Bronchial epithelial cell (primary cell): Measurements from ENCODE around the gene TRAF3IP1. TPM values are rescaled to one million over a fixed set of nuclear protein-coding genes. Genes with fewer than 3 reads are reported as not detected.

Experiments used
- DNase-seq: peaks from one replicate; pipeline ENCODE4 v3.0.0-alpha.2; 2010; ENCODE audit warnings: low read depth
- FAIRE-seq: peaks from 2 replicates; lab custom pipeline; 2011; peaks lifted over from hg19 to GRCh38; lab: Jason Lieb, UNC
- H3K27me3 ChIP-seq: 2 replicates; pipeline ENCODE4 v1.5.1; 2011; ENCODE audit warnings: low read length; ENCODE audit not compliant: control insufficient read depth, insufficient read depth
- H3K36me3 ChIP-seq: 2 replicates; pipeline ENCODE4 v1.5.1; 2011; ENCODE audit warnings: low read length; ENCODE audit not compliant: control insufficient read depth, insufficient read depth
- H3K4me3 ChIP-seq: 2 replicates; pipeline ENCODE4 v1.5.1; 2011; ENCODE audit warnings: mild to moderate bottlenecking, low read depth, low read length, control low read depth
- total RNA-seq: library from RNA; depleted of rRNA; stranded (reverse); fragments of >200 nt; gene quantifications from 2 replicates; pipeline ENCODE4 v1.2.1, GENCODE V29; 2014
- TF ChIP-seq, protein P1 (sequence below): IDR thresholded peaks from 2 replicates; pipeline ENCODE4 v1.5.1; 2011; ENCODE audit warnings: mild to moderate bottlenecking, moderate library complexity, low read length, control low read depth, inconsistent platforms; ENCODE audit not compliant: insufficient read depth, severe bottlenecking

The TRAF3IP1 gene
- total RNA-seq, 1 donor from 2014 or later = 9.2 TPM

DNA sequence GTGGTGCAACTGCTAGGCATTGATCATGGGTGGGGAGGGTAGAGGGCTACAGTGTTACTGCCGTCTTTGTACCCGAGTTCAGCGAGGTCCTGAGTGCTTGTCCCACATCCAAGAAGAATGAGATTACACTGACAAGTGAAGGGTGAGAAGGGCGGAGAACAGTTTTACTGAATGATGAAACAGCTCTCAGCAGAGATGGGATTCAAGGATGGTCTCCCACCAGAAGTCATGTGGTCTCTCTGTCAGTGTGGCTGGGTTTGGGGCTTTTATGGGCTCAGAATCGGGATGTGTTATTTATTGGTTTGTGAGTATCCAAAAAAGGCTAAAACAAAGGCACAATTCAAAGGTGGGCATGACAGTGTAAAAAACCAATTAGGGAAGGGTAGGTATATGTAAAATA, 95.6 kb downstream of the TRAF3IP1 start:
- FAIRE-seq (no peak), DNase-seq (no peak)
- Histone ChIP-seq H3K27me3 (no peaks in the 10 kb centered on the region), H3K4me3 (no peak overlapping the region), H3K36me3 (no peaks in the 10 kb centered on the region)
- TF ChIP-seq, protein P1, sequence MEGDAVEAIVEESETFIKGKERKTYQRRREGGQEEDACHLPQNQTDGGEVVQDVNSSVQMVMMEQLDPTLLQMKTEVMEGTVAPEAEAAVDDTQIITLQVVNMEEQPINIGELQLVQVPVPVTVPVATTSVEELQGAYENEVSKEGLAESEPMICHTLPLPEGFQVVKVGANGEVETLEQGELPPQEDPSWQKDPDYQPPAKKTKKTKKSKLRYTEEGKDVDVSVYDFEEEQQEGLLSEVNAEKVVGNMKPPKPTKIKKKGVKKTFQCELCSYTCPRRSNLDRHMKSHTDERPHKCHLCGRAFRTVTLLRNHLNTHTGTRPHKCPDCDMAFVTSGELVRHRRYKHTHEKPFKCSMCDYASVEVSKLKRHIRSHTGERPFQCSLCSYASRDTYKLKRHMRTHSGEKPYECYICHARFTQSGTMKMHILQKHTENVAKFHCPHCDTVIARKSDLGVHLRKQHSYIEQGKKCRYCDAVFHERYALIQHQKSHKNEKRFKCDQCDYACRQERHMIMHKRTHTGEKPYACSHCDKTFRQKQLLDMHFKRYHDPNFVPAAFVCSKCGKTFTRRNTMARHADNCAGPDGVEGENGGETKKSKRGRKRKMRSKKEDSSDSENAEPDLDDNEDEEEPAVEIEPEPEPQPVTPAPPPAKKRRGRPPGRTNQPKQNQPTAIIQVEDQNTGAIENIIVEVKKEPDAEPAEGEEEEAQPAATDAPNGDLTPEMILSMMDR = no peak

DNA sequence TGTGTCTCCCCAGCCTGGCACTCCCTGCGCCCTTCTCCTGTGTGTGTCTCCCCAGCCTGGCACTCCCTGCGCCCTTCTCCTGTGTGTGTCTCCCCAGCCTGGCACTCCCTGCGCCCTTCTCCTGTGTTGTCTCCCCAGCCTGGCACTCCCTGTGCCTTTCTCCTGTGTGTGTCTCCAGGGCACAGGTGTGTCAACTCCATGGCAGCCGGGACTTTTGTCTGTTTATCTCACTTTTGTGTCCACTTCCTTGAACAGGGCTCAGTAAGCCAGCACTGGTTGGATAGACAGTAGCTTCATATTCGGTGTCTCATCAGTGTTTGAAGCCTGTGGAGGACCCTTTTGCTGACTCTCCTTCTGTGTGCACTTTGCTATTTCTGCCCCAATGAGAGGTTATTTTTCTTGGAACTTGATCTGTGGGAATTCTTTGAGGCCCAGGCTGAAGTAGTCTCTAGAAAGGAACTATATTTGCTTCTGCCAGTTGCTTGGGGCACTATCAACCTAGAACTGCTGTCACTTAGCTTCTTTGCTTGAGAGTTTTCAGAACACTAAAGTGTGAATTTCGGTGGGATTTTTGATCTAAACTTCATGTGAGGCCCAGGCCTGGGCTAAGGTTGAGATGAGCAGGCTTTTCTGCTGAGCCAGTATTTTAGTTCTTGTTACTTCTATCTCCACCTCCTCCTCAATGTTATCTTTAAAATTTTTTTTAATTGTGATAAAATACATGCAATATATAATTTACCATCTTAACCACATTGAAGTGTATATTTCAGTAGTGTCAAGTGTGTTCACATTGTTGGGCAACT, 98.1 kb downstream of the TRAF3IP1 start:
- Histone ChIP-seq H3K4me3 (no peak overlapping the region), H3K27me3 (no peaks in the 10 kb centered on the region), H3K36me3 (no peaks in the 10 kb centered on the region)
- TF ChIP-seq, protein P1 = no peak
- DNase-seq (peak; percentile 20), FAIRE-seq (no peak)

DNA sequence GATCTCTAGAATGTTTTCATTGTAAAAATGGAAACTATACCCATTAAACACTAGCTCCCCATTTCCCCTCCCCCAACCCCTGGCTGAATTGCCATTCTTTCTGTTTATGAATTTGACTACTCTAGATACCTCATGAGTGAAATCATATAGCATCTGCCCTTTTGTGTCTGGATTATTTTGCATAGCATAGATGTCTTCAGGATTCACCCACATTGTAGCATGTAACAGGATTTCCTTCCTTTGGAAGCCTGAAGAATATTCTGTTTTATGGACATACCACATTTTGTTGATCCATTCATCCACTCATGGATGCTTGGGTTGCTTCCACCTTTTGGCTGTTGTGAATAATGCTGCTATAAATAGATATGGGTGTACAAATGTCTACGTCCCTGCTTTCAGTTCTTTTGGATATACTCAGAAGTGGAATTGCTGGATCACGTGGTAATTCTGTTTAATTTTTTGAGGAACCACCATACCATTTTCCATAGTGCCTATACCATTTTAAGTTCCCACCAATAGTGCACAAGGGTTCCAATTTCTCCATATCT, 98.8 kb downstream of the TRAF3IP1 start:
- Histone ChIP-seq H3K4me3 (no peak overlapping the region), H3K27me3 (no peaks in the 10 kb centered on the region), H3K36me3 (no peaks in the 10 kb centered on the region)
- no peak for DNase-seq
- TF ChIP-seq, protein P1 = no peak
- no peak for FAIRE-seq

DNA sequence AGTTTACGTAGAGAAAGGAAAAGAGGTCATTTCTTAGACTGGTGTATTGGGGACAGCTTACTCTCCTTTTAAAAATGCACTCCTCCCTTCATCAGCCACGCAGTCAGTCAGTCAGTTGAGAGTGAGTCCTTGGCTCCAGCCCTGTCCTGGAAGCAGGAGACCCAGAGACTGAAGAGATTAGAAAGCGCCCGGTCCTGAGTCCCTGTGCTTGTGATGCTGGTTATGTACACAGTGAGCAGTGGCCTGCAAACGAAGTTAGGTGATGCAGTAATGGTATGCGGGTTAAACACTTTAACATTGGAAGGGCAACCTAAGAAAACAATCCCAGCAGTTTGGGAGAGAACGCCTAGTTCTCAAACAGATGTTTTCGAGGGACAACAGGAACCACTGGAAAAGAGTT, 100.1 kb downstream of the TRAF3IP1 start:
- TF ChIP-seq, protein P1 = no peak
- Histone ChIP-seq H3K4me3 (no peak overlapping the region), H3K36me3 (no peaks in the 10 kb centered on the region), H3K27me3 (no peaks in the 10 kb centered on the region)
- FAIRE-seq (no peak), DNase-seq (no peak)

DNA sequence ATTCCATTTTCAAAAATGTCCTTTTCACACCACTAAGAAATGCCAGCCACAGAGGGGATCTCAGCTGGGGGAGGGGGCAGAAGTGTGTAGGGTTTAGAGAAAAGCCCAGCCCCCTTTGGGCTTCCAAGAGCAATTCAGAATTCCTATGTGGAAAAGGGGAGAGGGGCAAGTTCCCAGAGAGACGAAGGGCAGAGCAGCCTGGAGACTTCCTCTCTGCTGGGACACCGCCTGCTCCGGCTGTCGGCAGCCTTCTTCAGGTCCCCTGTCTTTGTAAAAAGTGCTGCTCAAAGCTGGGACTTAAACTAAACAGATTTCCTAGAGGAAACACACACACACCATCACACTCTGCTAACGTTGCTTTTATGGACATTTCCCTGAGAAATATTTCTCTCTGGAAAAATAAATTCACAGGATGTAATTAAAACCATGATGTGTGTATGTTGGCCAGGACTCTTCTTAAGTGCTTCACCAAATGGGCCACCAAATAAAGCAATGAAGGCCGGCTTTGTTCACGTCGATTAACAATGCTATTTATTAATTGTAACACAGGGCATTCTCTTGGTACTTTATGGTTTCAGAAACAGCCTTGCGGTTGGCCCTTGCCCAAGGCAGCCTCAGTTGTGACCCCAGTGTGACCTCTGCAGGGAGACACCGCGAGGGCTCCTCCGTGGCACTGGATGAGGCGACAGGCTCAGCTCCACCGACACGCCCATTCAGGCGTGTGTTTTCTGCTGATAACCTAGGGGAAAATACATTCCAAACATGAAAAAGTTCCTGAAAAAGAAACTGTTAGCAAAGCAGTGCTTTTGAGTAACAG, 100.8 kb downstream of the TRAF3IP1 start:
- no peaks in the 10 kb centered on the region for H3K36me3 ChIP-seq
- TF ChIP-seq, protein P1 = no peak
- DNase-seq (no peak), FAIRE-seq (no peak)
- H3K27me3 ChIP-seq = no peaks in the 10 kb centered on the region
- H3K4me3 ChIP-seq = no peak overlapping the region
